Stimulated activated CD4-positive, alpha-beta T cell treated with anti-CD3 and anti-CD28 coated beads, Interleukin-15, amount 100 ng/mL, for 48 hours (primary cell): ENCODE results near the gene VEZT.
"Not testable (repeated sequence)": the region's sequence is repeated elsewhere in the genome, so short reads cannot be mapped to it uniquely, and the experiment has no call there.

ENCODE experiments used
- DNase-seq, 2 donors: peaks; one replicate each; pipeline ENCODE4 v3.0.0-alpha.2; 2020; ENCODE audit warnings: low read depth in 2 of 2

VEZT gene

DNA sequence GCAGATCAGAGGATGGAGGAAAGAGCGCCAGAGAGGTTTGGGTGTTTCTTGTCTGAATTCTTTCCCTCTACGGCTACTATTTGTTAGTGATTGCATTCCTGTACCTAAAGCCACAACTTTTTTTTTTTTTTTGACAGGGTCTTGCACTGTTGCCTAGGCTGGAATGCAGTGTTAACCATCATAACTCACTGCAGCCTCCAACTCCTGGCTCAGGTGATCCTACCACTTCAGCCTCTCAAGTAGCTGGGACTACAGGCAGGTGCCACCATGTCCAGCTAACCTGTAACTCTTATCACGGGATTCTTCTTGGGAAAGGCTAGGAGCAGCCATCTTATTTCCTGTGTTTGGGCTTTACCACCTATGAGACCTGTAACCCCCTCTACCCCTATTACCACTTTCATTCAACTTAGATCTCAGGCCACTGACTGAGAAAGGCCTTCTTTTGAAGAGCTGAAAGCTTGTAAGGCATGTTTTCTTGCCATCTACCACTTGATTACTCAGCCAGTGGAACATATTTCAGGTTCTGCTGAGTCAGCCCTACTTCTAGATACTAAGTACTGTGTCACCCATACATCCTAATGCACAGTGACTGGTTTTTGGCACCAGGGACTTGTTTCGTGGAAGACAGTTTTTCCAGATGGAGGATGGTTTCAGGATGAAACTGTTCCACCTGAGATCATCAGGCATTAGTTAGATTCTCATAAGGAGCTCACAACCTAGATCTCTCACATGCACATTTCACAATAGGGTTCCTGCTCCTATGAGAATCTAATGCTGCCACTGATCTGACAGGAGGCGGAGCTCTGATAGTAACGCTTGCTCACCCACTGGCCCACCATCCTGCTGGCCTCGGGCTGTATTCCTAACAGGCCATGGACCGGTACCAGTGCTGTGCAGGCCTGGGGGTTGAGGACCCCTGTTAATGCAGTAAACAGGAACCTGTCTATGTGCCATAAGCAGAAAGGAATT lies 6.9 kb downstream of the VEZT start:
- no peak for DNase-seq

- no peak for DNase-seq
Observed at GRCh38 chr12:95225645-95226212, 8.1 kb downstream of the VEZT start.

DNA sequence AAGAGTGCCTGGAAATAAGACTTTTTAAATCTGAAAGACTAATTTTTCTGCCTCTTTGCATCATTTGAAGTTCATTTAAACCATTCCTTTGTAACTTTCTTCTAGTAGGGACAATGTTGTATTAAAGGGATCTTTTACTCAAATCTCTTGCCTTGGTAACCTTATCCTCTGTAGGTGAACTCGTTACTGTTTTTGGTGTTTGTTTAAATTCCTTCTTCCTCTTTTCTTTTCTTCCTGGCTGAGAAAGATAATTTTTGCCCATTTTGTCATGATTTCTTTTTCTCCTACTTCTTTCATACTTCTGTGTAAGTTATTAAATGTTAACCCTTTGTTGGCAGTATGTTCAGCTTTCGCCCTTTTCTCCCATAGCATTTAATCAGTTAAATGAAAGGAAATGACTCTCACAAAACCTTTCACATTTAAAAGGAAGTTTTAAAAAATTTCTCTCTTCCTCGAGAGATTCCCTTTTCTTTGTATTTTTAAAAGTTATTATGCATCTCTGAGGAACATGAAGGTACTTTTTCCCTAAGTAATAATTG lies 10.3 kb downstream of the VEZT start:
- DNase-seq, result no peak

DNA sequence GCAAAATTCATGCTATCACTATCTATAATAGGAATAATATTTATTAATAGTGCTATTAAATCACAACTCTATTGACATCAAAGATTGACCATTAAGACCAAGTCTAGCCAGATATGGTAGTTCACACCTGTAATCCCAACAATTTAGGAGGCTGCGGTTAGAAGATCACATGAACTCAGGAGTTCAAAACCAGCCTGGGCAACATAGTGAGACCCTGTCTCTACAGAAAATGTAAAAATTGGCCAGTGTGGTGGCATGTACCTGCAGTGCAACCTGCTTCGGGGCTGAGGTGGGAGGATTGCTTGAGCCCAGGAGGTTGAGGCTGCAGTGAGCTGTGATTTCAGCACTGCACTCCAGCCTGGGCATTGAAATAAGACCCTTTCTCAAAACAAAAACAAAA lies 11.0 kb downstream of the VEZT start:
- DNase-seq, result no peak

DNA sequence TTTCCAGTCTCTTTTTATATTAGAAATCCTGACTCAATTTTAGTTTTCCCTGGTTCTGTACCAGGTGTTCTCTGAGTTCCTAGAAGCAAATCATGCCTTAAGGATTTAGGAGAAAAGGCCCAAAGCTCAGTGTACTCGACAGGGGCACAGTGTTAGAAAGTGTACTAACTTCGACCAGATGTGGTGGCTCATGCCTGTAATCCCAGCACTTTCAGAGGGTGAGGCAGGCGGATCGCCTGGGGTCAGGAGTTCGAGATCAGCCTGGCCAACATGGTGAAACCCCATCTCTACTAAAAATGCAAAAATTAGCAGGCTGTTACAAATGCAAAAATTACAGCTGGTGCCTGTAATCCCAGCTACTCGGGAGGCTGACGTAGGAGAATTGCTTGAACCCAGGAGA lies 12.0 kb downstream of the VEZT start:
- no peak for DNase-seq

DNA sequence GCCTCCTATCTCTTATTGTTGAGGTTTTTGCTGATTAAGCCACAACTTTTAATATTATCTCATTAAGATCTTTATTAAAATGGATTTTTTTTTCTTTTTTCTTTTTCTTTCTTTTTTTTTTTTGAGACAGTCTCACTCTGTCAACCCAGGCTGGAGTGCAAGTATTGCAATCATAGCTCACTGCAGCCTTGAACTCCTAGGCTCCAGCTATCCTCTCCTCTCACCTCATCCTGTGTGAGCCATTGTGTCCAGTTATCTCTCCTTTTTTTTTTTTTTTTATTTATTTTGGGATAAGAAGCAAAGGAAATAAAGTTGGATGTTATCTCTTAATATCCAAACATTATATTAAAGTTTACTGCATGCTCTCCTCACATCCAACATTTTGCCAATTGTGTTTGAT lies 12.7 kb downstream of the VEZT start:
- DNase-seq, result no peak

DNA sequence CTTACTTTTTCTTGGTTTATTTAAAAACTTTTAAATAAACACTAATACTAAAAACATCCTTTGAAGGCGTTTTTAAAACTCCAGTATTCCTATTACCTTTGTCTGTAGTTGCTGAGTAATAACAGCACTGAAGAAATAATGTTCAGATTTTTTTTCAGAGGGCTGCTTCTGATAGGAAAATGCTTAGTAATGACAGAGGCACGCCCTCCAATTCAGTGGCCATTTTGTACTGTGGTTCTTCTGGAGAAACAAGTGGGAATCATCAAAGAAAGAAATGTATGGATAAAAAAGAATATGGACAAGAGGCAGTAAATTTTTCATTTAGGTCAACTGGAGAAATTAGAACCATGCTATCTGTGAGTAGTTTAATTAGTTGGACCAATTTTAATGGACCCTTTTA lies 13.6 kb downstream of the VEZT start:
- DNase-seq, result no peak

DNA sequence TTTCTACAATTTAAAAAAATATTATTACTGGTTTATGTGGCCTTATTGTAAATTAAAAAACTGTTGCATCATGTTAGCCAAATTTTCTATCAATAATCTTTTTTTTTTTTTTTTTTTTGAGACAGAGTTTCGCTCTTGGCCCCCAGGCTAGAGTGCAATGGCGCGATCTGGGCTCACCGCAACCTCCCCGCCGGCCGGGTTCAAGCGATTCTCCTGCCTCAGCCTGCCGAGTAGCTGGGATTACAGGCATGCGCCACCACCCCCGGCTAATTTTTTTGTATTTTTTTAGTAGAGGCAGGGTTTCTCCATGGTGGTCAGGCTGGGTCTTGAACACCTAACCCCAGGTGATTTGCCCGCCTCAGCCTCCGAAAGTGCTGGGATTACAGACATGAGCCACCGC lies 16.6 kb downstream of the VEZT start:
- not testable (repeated sequence) for DNase-seq

- DNase-seq, result not testable (repeated sequence)
Observed at GRCh38 chr12:95235621-95236020, 18.0 kb downstream of the VEZT start.

DNA sequence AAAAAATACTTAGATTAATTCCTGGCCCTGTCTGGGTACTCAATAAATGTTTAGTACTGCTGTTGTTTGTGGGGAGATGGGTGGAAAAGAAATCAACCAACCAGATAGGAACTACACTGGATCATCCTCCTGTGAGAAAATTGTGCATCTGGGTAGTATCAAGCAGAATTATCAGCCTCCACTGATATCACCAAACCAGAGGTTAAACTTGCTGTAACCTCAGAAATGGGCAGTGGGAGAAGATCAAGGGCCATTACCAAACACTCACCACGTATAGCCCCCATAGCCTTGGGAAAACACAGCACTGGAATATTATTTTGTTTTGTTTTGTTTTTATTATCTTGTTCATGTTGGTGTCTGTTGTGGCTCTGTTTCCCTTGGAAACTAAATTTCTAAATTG lies 19.7 kb downstream of the VEZT start:
- DNase-seq, result no peak

GRCh38 chr12:95238150-95238549 lies 20.5 kb downstream of the VEZT start:
- no peak for DNase-seq

DNA sequence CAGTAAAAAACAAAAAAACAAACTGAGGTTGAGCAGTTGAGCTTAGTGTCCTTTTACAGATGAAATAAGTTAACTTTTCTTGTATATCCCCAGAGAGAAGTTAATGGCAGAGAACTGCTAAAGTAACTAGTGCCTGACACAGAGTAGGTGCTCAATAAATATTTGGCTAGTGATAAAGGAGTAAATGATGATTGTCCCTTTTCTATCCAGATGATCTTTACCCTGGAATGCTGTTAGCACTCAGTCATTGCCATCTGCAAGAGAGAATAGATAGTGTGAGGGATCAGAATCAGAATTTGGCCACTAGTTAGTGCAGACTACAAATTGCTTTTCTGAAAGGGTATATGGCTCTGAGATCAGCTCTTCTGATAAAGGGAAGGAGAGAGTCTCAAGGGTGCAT lies 21.6 kb downstream of the VEZT start:
- DNase-seq, result no peak

DNA sequence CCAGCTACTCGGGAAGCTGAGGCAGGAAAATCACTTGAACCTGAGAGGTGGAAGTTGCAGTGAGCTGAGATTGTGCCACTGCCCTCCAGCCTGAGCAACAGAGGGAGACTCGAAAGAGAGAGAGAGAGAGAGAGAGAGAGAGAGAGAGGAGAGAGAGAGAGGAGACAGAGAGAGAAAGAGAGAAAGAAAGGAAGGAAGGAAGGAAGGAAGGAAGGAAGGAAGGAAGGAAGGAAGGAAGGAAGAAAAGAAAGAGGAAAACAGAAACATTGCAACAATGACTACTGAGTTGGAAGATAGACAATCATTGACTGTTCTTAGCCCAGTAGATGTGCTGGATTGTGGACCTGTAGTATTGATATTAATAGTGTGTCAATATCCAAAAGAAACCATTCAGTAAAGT lies 22.2 kb downstream of the VEZT start:
- not testable (repeated sequence) for DNase-seq

DNA sequence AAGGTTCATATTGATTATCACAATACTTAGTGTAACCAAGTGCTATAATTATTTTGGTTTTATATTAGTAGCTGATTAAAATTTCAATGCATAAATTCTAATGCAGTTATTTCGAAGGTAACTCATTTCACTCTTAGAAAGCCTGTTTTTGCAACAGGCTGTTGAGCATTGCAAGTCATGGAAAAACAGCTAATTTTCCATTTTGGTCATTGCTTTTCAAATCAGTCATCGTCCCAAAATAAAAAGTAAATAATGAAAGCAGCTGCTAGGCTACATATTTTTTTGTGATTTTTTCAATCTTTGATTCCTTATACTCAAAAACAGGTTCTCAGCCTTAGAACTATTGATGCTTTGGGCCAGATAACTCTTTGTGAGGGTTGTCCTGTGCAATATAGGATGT lies 22.9 kb downstream of the VEZT start:
- no peak for DNase-seq

DNA sequence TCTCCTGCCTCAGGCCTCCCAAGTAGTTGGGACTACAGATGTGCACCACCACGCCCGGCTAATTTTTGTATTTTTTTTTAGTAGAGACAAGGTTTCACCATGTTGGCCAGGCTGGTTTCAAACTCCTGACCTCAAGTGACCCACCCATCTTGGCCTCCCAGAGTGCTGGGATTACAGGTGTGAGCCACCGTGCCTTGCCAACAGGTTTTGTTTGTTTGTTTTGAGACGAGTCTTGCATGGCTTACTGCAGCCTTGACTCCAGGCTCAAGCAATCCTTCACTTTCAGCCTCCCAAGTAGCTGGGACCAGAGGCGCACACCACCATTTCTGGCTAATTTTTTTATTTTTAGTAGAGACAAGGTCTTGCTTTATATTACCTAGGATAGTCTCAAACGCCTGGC lies 23.5 kb downstream of the VEZT start:
- not testable (repeated sequence) for DNase-seq

DNA sequence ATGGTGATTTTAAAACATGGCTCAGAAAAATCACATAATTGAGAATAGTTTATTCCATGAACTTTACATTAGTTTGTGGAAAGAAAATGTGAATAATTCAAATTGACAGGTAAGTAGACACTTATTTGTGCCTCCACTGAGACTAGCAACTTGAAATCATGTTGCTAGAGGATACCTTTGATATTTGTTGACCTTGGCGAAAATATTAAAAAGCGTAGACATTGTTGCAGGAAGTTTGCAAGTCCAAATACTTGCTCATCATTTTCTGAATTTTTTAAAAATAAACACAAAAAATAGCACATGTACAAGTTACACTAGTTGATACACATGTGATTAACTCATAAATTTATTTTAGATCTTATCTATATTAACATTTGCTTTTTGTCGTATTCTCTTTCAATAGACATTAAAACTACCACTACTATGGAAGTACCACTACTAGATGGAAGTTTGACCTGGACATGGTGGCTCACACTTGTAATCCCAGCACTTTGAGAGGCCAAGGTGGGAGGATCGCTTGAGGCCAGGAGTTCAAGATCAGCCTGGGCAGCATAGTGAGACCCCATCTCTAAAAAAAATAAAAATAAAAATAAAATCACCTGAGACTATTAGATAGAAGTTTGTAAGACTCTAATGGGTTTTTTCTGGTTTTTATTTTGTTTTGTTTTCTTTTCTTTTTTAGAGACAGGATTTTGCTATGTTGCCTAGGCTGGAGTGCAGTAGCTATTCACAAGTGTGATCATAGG lies 24.3 kb downstream of the VEZT start:
- no peak for DNase-seq

GRCh38 chr12:95243497-95244183 lies 26.0 kb downstream of the VEZT start:
- DNase-seq, result no peak

DNA sequence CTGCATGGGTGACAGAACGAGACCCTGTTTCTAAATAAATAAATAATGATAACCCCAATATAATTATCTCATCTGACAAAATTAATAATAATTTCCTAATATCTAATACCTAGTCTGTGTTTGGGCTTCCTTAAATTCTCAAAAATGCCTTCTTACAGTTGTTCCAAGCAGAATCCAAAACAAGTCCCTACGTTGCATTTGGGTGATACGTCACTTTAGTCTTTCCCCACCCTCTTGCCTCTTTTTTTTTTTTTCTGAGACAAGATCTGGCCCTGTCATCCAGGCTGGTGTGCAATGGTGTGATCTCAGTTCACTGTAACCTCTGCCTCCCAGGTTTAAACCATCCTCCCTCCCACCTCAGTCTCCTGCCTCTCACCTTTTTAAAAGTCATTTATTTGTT lies 26.7 kb downstream of the VEZT start:
- no peak for DNase-seq

DNA sequence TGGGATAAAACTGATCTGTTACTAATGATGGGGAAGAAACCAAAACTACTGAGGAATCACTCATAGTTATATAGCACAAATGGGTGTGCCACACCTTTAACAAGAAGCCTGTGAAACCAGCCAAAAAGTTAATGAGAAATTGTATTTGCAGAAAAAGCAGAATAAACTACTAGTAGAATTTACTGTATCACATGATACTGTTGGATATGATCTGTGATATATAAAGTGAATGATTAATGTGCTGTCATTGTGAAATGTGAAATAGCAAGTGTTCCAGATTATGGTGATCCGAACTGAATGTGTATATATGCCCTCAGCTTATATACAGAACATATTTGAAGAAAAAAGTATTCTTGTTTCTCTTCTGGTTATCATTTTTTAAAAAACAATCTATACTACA lies 30.5 kb downstream of the VEZT start:
- no peak for DNase-seq

DNA sequence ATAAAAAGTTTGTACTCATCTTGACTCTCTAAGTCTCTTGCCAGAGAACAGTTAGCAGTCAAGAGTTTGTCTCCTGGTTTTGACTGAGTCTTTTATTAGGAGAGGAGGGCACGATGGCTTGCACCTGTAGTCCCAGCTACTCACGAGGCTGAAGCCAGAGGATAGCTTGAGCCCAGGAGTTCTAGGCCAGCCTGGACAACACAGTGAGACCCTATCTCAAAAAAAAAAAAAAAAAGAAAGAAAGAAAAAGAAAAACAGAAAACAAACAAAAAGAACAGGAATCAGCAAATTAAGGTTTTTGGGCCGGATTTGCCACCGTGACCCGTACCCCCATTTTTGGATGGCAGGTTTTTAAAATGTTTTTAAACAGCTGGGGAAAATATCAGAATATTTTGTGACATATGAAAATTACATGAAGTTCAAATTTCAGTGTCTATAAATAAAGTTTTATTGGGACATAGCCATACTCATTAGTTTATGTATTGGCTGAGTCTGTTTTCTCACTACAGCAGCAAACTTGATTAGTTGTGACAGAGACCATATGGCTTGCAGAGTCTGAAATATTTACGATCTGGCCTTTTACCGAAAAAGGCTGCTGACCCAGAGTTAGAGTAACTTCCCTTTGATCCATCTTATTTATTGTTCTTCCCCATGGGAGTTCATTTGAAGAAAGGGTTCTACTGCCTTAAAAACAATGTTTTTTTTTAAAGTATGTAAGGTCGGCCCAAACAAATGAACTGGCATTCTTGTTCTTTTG lies 31.2 kb downstream of the VEZT start:
- no peak for DNase-seq

DNA sequence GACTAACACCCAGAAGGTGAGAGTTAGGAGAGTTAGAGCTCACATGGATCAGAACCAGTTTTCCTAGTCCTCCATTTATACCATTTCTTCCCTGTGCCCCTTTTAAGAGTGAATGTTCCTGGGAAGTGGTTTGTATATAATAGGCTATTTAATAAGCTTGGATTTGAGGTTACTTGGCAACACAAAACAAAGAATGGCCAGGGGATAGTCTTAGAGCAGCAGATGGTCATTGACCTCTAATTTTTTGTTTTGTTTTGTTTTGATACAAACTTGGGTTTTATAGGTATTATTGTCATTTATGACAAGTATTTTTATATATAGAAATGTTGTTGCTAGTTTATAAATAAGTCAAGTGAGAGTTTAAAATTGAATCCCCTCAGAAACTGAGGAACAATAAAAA lies 35.8 kb downstream of the VEZT start:
- no peak for DNase-seq
